BE2C (cell line): Measurements from ENCODE around the gene SH2D3A.
"Not testable (repeated sequence)": the region's sequence is repeated elsewhere in the genome, so short reads cannot be mapped to it uniquely, and the experiment has no call there.

Source experiments
- DNase-seq: peaks from one replicate; pipeline ENCODE4 v3.0.0-alpha.2; 2020
- H3K27me3 ChIP-seq: fragments of 250-450 bp; sonication (Bioruptor Pico); 2 replicates; pipeline ENCODE4 v1.5.1; 2020; ENCODE audit warnings: mild to moderate bottlenecking
- H3K36me3 ChIP-seq: fragments of 250-450 bp; sonication (Bioruptor Pico); 2 replicates; pipeline ENCODE4 v1.5.1; 2020; ENCODE audit warnings: mild to moderate bottlenecking
- H3K4me1 ChIP-seq: fragments of 250-450 bp; sonication (Bioruptor Pico); 2 replicates; pipeline ENCODE4 v1.5.1; 2020
- H3K4me3 ChIP-seq: 2 replicates; pipeline ENCODE4 v1.5.1; 2011; ENCODE audit warnings: low read depth, low read length
- H3K9me3 ChIP-seq: fragments of 250-450 bp; sonication (Bioruptor Pico); 2 replicates; pipeline ENCODE4 v1.5.1; 2020
- CTCF ChIP-seq: IDR thresholded peaks from 2 replicates; pipeline ENCODE4 v1.5.1; 2012; ENCODE audit warnings: mild to moderate bottlenecking, low read depth, low read length

Gene SH2D3A

GRCh38 chr19:6754136-6754535 lies 13.1 kb downstream of the SH2D3A start:
- TF ChIP-seq CTCF: no peak
- no peaks in the 10 kb centered on the region for H3K27me3 ChIP-seq
- no peak for DNase-seq

GRCh38 chr19:6753178-6754031 lies 13.8 kb downstream of the SH2D3A start:
- TF ChIP-seq CTCF: peak; percentile 28; the same call in 1 of the 2 replicates
- H3K36me3 ChIP-seq: no peaks in the 10 kb centered on the region
- H3K4me3 ChIP-seq: peak overlapping the region; percentile 49
- no peaks in the 10 kb centered on the region for H3K4me1 ChIP-seq
- no peaks in the 10 kb centered on the region for H3K9me3 ChIP-seq
- DNase-seq: peak; percentile 90
- no peaks in the 10 kb centered on the region for H3K27me3 ChIP-seq

More at GRCh38 chr19:6754136-6754535, 13.1 kb downstream of the SH2D3A start:
- Histone ChIP-seq H3K36me3 (no peaks in the 10 kb centered on the region), H3K4me1 (no peaks in the 10 kb centered on the region), H3K9me3 (no peaks in the 10 kb centered on the region), H3K4me3 (no peak overlapping the region)

- no peaks in the 10 kb centered on the region for H3K27me3 ChIP-seq
- H3K4me1 ChIP-seq: no peaks in the 10 kb centered on the region
- no peaks in the 10 kb centered on the region for H3K36me3 ChIP-seq
- no peaks in the 10 kb centered on the region; the same call in 1 of the 2 replicates for H3K9me3 ChIP-seq
- DNase-seq: no peak
- TF ChIP-seq CTCF: no peak
- peak overlapping the region; percentile 49; the same call in 1 of the 2 replicates for H3K4me3 ChIP-seq
Observed at GRCh38 chr19:6752256-6753177, 14.7 kb downstream of the SH2D3A start.

GRCh38 chr19:6751189-6751588 lies 16.0 kb downstream of the SH2D3A start:
- DNase-seq: no peak
- no peaks in the 10 kb centered on the region for H3K36me3 ChIP-seq

GRCh38 chr19:6750062-6750461 lies 17.2 kb downstream of the SH2D3A start:
- peaks cover 5% of the 10 kb centered on the region for H3K4me1 ChIP-seq
- no peak overlapping the region for H3K4me3 ChIP-seq
- H3K9me3 ChIP-seq: no peaks in the 10 kb centered on the region; the same call in 1 of the 2 replicates
- H3K36me3 ChIP-seq: no peaks in the 10 kb centered on the region
- no peak for TF ChIP-seq CTCF
- no peaks in the 10 kb centered on the region for H3K27me3 ChIP-seq
- DNase-seq: no peak

More at GRCh38 chr19:6751189-6751588, 16.0 kb downstream of the SH2D3A start:
- H3K9me3 ChIP-seq: no peaks in the 10 kb centered on the region; the same call in 1 of the 2 replicates
- no peaks in the 10 kb centered on the region for H3K4me1 ChIP-seq
- no peaks in the 10 kb centered on the region for H3K27me3 ChIP-seq
- TF ChIP-seq CTCF: no peak
- no peak overlapping the region for H3K4me3 ChIP-seq

GRCh38 chr19:6748543-6748942 lies 18.7 kb downstream of the SH2D3A start:
- H3K4me1 ChIP-seq, H3K36me3 ChIP-seq, DNase-seq, H3K4me3 ChIP-seq, H3K9me3 ChIP-seq, H3K27me3 ChIP-seq: not testable (repeated sequence)
